Calu3 (cell line): ENCODE results near the gene MFAP4. TPM values are rescaled to one million over a fixed set of nuclear protein-coding genes. Genes with fewer than 3 reads are reported as not detected.
A peak's percentile ranks its signal among the peaks of the same experiment; 100 is the strongest.

ENCODE experiments used
- BruUV-seq: library from RNA; stranded (reverse); fragments of 400-500 nt; replicated peaks from 2 replicates; lab custom pipeline; 2021; lab: Mats Ljungman, UMichigan
- CTCF ChIA-PET: fragments of 300-600 bp; sonication (Branson Sonifier 250); formaldehyde crosslinking; loops from one replicate; lab custom pipeline; 2022; ENCODE audit warnings: antibody characterized with exemption; lab: Charles Lee
- DNase-seq: peaks from one replicate; pipeline ENCODE4 v3.0.0; 2022
- H3K27ac Mint-ChIP-seq: one replicate; pipeline ENCODE4 v1.8.0; 2022; ENCODE audit warnings: mixed read lengths; ENCODE audit not compliant: unreplicated experiment
- H3K27me3 Mint-ChIP-seq: one replicate; pipeline ENCODE4 v1.8.0; 2022; ENCODE audit warnings: mixed read lengths; ENCODE audit not compliant: unreplicated experiment
- H3K36me3 Mint-ChIP-seq: one replicate; pipeline ENCODE4 v1.8.0; 2022; ENCODE audit warnings: mild to moderate bottlenecking, moderate library complexity, mixed read lengths; ENCODE audit not compliant: insufficient read depth, unreplicated experiment
- H3K4me1 Mint-ChIP-seq: one replicate; pipeline ENCODE4 v1.8.0; 2022; ENCODE audit warnings: mild to moderate bottlenecking, low read depth, mixed read lengths; ENCODE audit not compliant: unreplicated experiment
- H3K4me3 Mint-ChIP-seq: one replicate; pipeline ENCODE4 v1.8.0; 2022; ENCODE audit warnings: mild to moderate bottlenecking, low read depth, moderate library complexity, mixed read lengths; ENCODE audit not compliant: unreplicated experiment
- H3K9me3 Mint-ChIP-seq: one replicate; pipeline ENCODE4 v1.8.0; 2022; ENCODE audit warnings: low read depth, mixed read lengths; ENCODE audit not compliant: unreplicated experiment
- intact Hi-C: fragments of 100-400 bp; cut with micrococcal nuclease; formaldehyde crosslinking; loops from one replicate; pipeline ENCODE4 v1.10.0; 2022; ENCODE audit not compliant: unreplicated experiment
- total RNA-seq: library from RNA; stranded (reverse); gene quantifications from 2 replicates; pipeline ENCODE4 v1.2.3, GENCODE V29; 2022
- TF ChIP-seq, protein P1 (sequence below): fragments of 200-600 bp; IDR thresholded peaks from one replicate; pipeline ENCODE4 v1.8.0; 2022; ENCODE audit warnings: antibody characterized with exemption; ENCODE audit not compliant: unreplicated experiment

The MFAP4 gene
- total RNA-seq, 1 experiment from 2014 or later = not detected

DNA sequence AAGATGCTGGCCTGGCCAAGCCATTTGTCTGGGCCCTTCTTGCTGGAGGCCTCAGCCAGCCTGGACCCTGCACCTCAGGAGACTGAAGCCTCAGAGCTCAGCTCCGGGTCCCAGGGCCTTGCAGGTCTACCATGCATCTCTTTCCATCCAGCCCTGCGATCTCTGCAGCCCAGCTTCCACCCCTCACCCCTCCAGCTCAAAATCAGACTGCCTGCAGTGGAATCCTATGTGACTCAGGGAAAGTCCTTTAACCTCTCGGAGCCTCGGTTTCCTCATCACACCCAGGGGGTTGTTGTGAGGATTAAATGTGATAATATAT lies 21.5 kb downstream of the MFAP4 start:
- no TSS peak for BruUV-seq
- Mint-ChIP-seq H3K27me3 (no peaks in the 10 kb centered on the region), H3K9me3 (no peaks in the 10 kb centered on the region), H3K4me1 (peaks cover 15% of the 10 kb centered on the region), H3K4me3 (no peak overlapping the region), H3K27ac (no peak overlapping the region), H3K36me3 (peaks cover 28% of the 10 kb centered on the region)
- CTCF ChIA-PET = interaction anchor here (1.2 kb wide), 1 partner anchor 12 kb away, joined by 3 read pairs; the partner anchor contains the start of gene MAPK7
- intact Hi-C loops = loop anchor here (10.0 kb wide), 1 partner anchor 399 kb away; no protein-coding TSS in a partner anchor
- TF ChIP-seq, protein P1, sequence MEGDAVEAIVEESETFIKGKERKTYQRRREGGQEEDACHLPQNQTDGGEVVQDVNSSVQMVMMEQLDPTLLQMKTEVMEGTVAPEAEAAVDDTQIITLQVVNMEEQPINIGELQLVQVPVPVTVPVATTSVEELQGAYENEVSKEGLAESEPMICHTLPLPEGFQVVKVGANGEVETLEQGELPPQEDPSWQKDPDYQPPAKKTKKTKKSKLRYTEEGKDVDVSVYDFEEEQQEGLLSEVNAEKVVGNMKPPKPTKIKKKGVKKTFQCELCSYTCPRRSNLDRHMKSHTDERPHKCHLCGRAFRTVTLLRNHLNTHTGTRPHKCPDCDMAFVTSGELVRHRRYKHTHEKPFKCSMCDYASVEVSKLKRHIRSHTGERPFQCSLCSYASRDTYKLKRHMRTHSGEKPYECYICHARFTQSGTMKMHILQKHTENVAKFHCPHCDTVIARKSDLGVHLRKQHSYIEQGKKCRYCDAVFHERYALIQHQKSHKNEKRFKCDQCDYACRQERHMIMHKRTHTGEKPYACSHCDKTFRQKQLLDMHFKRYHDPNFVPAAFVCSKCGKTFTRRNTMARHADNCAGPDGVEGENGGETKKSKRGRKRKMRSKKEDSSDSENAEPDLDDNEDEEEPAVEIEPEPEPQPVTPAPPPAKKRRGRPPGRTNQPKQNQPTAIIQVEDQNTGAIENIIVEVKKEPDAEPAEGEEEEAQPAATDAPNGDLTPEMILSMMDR = no peak
- DNase-seq = no peak

DNA sequence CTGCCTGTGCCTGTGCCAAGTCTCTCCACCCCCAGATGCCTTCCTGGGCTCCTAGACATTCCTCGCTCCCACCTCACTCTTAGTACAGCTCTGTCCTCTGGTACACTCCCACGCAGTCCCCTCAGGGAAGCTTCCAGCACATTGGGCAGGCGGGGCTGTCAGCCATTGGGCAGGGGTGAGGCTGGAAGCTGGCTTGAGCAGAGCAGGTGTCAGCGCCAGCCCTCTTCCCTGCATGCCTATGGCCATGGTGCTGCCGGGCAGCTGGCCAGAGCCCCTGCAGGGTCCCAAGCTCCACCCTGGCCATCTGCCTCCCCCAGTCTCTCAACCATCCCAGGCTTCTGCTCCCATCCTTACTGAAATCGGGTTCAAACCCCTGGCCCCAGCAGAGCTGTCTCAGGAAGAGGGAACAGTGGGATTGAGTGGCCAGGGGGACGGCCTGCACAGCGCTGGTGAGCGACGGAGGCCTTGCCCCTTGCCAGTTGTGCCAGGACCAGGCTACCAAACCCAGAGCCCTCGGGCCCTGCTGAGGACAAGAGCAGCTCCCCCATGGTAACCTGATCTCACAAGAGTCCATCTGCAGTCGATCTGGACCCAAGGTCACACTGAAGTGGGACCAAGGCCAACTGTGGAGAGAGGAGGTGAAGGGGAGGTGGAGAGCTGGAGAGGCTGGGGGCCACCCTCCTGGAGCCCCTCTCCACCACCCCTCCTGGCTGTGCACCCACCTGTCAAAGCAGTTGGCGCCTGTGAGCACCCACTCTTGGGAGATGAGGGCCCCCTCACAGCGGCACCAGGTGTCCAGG lies 22.1 kb downstream of the MFAP4 start:
- DNase-seq = no peak
- no TSS peak for BruUV-seq
- Mint-ChIP-seq H3K4me1 (peaks cover 15% of the 10 kb centered on the region), H3K4me3 (no peak overlapping the region), H3K27ac (no peak overlapping the region), H3K9me3 (no peaks in the 10 kb centered on the region), H3K36me3 (peaks cover 28% of the 10 kb centered on the region), H3K27me3 (no peaks in the 10 kb centered on the region)
- intact Hi-C loops = loop anchor here (10.0 kb wide), 1 partner anchor 400 kb away; no protein-coding TSS in a partner anchor
- CTCF ChIA-PET = interaction anchor here (1.2 kb wide), 1 partner anchor 13 kb away, joined by 3 read pairs; the partner anchor contains the start of gene MAPK7
- TF ChIP-seq, protein P1 = no peak

DNA sequence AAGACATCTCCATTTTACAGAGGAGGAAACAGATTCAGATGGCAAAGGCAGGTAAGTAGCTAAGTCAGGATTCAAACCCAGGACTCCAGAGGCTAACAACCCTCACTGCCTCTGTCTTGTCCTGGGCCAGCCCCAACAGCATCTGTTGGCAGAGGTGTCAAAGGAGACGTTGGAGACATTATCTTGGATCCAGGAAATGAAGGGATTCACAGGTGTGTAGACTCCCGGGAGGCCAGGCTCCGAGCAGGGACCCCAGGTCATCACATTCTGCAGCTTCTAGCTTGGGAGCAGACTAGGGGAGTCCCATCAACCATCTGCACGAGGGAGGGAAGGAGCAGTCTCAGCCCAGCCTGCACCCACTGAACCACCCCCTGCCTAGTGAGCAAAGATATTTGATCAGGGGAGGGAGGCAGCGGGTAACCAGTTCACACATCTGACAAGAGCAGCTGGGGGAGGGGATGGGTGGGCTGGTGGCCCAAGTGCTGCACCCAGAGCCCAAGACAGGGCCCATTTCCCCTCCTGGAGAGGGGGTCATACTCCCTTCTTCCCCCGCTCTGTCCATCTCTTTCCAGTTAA lies 23.4 kb downstream of the MFAP4 start:
- Mint-ChIP-seq H3K9me3 (no peaks in the 10 kb centered on the region), H3K4me3 (no peak overlapping the region), H3K4me1 (peaks cover 9% of the 10 kb centered on the region), H3K27me3 (no peaks in the 10 kb centered on the region), H3K36me3 (peaks cover 22% of the 10 kb centered on the region), H3K27ac (no peak overlapping the region)
- CTCF ChIA-PET = interaction anchor here (1.1 to 2.0 kb wide), 4 partner anchors 82 to 399 kb away, joined by 4 to 30 read pairs (median 6); no protein-coding TSS in a partner anchor
- intact Hi-C loops = loop anchor here (10.0 kb wide), 1 partner anchor 401 kb away; no protein-coding TSS in a partner anchor
- DNase-seq = no peak
- TF ChIP-seq, protein P1 = no peak
- no TSS peak for BruUV-seq

DNA sequence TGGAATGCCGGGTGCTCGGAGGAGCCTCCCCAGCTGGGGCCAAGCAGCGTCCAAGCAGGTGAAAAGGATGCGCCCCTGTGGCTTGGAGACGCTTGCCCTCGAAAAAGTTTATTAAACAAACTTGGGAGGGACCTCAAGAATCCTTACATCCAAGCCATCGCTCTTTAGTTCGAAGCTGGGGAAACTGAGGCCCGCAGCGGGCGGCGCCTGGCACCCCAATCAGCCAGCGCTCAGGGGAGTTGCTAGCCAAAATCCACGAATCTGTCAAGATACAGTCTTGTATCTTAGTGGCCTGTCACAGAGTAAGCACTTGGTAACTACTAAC lies 23.9 kb downstream of the MFAP4 start:
- Mint-ChIP-seq H3K9me3 (no peaks in the 10 kb centered on the region), H3K27me3 (no peaks in the 10 kb centered on the region), H3K36me3 (peaks cover 20% of the 10 kb centered on the region), H3K27ac (no peak overlapping the region), H3K4me3 (peak overlapping the region; percentile 70), H3K4me1 (peaks cover 9% of the 10 kb centered on the region)
- intact Hi-C loops = loop anchor here (10.0 kb wide), 1 partner anchor 402 kb away; no protein-coding TSS in a partner anchor
- CTCF ChIA-PET = interaction anchor here (1.0 to 2.0 kb wide), 6 partner anchors 15 to 399 kb away, joined by 4 to 30 read pairs (median 6); partner anchors contain the start of genes ALDH3A2 and MAPK7
- BruUV-seq = no TSS peak
- TF ChIP-seq, protein P1 = no peak
- DNase-seq = no peak
